Body of pancreas (tissue), 4 donors: ENCODE data around the gene CNGB1.

Experiments
- CTCF ChIP-seq, 7 experiments: fragments of 450-650 bp in 4 of 7; fragments of 200-600 bp in 3 of 7; sonication (generic) in 3 of 7; IDR thresholded peaks; one replicate each; pipeline ENCODE4 v1.5.1; 2016 to 2019; ENCODE audit warnings: antibody characterized with exemption in 7 of 7
- POLR2A ChIP-seq, 3 donors: fragments of 450-650 bp; IDR thresholded peaks; one replicate each; pipeline ENCODE4 v1.6.1; 2016; ENCODE audit warnings: antibody characterized with exemption in 3 of 3, mild to moderate bottlenecking in 2 of 3

- no peak for TF ChIP-seq CTCF (IDR thresholded peaks at IDR 0.05)
- TF ChIP-seq POLR2A (IDR thresholded peaks at IDR 0.05) = no peak
Measured at GRCh38 chr16:57888128-57888527, 82.8 kb downstream of the CNGB1 start.
